NCI-H2171 (cell line): ENCODE measurements around the gene SLC43A2.
"Not testable (repeated sequence)": the region's sequence is repeated elsewhere in the genome, so short reads cannot be mapped to it uniquely, and the experiment has no call there.

Experiments
- DNase-seq: peaks from one replicate; lab custom pipeline; 2025; lab: John Stamatoyannopoulos, UW

The SLC43A2 gene

DNA sequence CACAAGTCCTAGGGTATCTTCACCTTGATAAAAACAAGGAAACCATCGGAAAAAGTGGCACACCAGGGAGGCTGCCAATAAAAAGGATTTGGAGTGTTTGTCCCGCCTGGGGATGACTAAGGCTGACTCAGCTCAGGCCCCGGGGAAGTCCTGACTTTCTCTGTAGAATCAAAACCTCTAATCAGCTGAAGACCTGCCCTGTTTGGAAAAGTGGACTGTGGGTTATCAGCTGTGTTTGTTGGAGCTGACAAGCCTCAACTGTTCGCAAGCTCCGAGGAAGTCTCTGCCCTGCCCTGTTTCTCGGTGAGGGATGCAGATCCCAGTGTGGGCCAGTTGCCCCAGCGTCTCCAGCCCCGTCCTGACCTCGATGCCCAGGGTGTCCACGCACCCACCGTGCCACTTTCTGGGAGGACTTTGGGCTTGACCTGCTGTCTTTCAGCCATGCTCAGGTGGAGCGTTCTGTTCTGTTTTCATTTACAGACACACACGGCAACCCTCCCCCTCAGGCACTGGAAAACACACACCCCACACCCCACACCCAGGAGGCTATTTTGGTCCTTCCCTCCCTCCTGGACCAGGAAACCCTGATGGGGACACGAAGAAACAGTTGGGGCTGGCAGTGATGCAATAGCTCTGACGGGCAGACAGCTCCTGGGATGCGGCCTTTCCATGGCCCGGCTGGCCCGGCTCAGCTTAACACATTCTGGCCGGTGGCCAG, 38.4 kb downstream of the SLC43A2 start:
- DNase-seq: no peak

DNA sequence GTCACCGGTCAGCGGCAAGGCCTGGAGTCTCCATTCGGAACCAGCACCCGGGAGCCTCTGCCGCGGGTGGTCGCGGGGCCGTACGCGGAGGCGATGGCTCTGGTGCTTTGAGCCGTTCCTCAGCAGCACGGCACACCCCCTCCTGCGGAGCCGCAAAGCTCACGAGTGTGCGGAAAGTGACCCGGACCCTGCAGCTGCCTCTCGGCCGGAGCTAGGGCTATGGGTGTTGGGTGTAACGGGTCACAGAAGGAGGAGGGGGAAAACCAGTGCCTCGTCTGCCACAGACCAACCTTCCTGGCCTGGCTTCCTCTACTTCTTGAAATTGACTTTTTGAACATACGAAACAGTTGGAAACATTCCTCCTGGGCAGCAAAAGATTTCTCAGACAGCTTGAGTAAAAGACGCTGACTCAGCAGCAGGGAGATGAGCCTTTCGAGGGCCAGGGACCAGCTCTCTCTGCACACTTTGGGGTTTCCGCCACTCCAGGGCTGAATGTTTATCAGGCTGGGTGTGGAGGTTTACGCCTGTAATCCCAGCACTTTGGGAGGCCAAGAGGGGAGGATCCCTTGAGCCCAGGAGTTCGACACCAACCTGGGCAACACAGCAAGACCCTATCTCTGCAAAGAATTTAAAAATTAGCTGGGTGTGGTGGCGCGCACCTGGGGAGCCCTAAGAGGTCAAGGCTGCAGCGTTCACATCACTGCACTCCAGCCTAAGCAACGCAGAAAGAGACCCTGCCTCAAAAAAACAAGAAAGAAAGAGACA, 39.6 kb downstream of the SLC43A2 start:
- DNase-seq: no peak

DNA sequence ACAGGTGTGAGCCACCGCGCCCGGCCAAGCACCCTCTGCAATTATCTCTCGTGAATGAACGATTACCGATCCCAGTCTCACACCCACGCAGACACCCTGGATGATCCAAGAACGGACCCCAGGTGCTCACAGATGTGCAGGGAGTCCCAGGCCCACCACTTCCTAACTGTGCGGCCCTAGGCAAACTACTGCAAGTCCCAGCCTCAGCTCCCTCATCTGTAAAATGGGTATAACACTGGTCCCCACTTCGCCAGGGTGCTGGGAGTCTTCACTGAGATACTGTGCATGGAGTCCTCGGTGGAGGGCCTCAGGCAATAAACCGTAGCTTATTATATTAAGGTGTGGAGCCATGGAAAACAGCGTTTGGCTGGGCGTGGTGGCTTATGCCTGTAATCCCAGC, 44.5 kb downstream of the SLC43A2 start:
- DNase-seq: no peak

DNA sequence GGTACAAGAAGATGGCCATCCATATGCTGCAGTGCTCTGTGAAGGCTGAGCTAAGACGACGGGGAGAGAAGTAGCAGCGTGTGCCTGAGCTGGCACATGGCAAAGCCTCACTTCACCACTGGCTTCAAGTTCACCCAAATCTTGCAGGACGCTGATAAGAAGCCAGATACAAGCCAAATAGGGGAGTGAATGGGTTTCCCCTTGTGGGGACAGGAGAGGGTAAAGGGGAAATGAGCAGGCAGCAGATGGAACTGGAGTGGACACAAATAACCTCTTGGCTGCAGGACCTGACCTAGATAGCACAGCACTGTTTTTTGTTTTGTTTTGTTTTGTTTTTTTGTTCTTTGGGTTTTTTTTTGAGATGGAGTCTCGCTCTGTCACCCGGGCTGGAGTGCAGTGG, 45.1 kb downstream of the SLC43A2 start:
- no peak for DNase-seq

DNA sequence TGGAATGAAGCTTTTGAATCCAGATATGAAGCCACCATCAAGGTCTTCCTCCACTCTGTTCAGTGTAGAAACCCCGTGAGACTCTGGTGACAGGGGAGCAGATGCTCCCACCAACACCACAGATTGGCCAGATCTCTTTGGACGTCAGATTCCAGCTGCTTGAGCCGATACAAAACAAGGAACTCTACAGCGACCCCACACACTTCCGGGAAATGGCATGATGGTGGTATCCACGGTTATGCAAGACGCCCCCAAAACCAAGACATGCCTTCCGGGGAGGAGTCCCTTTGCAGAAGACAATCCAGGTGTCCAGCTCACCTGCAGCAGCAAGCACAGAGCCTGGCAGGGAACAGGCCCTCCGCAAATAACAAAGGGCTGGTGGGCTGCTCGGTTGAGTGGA, 46.3 kb downstream of the SLC43A2 start:
- DNase-seq: no peak

DNA sequence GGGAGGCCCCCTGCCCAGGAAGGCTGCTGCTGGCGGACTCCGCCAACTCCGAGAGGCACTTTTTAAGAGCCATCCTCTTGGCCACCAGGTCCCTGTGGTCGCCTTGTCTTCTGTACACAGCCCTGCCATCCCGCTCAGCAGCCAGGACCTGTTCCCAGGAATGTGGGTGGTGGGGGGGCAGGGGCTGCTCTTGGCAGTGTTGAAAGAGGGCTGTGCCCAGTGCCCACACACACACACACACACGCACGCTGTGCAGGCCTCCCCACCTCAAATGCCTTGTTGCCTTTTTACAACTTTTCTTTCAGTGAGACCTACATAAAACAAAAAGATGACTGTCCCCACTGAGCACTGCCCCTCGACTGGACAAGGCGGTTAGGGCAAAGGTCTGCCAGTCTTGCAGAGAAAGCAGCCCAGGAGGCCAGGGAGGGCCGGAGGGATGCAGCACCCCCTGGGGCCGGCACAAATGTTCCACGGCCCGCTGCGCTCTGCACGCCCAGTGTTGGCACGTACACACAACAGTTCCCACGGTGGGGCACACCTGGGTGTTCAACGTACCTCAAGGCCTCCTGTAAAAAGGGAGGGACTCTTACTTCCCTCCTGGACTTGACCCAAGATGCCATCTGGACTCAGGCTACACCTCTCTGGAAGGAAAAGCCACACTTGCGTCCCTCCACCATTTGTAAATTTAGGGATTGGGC, 47.5 kb downstream of the SLC43A2 start:
- no peak for DNase-seq

DNA sequence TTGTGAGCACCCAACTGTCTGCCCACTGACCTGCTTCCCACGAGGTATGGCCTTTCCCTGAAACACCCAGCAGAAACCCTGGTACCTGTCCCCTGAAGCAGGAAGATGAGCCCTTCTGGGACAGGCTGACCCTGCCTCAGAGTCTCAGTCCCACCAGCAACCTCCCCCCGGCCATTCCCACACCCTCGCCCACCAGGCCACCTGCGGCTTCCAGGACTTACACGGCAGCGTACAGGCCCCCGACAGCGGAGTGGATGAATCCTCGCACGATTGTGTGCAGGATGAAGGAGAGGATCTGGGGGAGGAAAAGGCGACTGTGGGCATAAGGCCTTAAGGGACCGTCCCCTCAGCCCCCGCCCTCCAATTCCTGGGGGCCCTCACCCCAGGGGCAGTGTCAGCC, 50.6 kb downstream of the SLC43A2 start:
- no peak for DNase-seq

DNA sequence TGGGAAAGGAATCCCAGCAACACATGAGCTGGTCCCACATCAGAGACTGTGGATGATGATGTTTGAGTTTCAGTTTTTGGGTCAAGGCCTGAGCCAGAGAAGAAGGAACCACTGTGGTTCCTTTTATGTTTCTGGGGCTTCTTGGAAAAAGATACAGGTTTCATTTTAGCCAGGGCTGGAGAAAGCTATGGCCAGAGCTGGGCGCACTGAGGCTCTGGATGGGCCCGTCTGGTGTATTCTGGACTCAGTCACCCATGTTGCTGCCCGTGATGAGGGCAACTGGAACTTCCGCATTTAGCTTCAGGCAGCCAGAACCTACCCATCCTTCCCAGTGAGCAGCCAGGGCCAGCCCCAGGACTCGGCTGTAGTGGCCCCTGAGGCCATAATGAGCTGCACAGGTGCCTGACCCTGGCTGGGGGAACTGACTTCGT, 51.0 kb downstream of the SLC43A2 start:
- no peak for DNase-seq

DNA sequence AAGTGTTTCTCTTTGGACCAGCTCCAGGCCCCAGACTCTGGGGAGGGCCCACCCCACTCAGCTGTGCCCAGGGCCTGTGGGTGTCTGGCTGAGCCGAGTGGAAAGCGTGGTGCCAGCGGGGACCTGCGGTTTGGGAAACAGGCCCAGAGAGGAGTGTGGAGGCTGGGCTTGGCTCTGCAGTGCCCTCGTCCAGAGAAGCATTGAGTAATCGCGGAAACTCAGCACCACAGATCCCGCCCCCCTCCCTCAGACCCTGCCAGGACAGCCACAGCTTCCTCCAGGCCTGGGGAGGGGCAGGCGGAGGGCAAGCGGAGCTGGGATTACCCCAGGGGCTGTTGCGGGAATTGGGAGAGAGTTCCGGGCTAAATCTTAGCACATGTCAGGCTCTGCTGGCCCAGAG, 51.5 kb downstream of the SLC43A2 start:
- no peak for DNase-seq

DNA sequence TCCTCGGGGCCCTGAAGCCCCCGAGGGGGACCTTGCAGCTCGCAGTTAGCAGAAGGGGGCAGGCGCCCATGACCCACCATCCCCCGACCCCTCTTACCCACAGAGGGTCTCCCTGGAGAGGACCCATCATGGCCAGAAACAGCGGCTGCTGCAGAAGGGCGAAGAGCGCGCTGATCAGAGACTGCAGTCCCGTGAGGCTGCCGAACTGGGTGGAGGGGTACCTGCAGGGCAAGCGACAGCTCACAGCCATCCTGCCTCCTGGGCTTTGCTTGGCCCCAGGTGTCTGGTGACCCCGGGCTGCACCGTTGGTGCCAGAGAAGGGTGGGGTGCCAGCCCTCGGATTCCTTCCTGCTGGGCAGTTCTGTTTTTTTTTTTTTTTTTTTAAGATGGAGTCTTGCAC, 52.1 kb downstream of the SLC43A2 start:
- no peak for DNase-seq

DNA sequence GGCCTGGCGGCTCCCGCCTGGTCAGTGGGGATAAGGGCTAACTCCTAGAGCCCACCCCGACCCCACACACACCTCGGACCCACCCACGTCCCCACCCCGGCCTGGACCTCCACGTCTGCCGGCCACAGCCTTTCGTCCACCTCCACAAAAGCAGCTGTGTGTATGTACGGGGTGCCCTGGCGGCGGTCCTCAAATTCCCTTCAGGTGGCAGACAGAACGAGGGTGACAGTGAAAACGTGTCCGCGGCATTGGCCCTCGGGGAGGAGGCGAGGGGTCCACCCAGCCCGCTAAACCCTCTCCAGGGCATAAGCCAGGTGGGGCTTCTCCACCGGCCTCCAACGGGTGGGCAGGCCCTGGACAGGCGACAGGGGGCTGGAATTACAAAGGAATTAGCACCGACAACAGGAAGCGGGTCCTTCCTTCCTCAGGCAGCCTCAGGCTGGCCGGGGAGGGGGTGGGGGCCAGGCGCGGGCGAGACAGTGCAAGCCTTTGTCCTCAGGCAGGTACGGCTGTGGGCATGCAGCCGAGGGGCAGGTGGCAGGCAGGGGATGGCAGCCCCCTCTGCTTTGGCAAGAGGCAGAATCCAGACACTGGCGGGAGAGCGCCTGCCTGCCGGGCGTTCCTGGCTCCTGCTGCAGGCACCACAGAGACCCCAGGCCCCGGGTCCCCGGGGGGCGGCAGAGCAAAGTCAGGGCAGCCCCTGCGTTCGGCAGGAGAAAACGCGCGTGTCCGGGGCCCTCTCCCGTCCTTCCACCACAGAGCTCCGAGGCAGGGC, 53.8 kb downstream of the SLC43A2 start:
- DNase-seq: peak; percentile 25

DNA sequence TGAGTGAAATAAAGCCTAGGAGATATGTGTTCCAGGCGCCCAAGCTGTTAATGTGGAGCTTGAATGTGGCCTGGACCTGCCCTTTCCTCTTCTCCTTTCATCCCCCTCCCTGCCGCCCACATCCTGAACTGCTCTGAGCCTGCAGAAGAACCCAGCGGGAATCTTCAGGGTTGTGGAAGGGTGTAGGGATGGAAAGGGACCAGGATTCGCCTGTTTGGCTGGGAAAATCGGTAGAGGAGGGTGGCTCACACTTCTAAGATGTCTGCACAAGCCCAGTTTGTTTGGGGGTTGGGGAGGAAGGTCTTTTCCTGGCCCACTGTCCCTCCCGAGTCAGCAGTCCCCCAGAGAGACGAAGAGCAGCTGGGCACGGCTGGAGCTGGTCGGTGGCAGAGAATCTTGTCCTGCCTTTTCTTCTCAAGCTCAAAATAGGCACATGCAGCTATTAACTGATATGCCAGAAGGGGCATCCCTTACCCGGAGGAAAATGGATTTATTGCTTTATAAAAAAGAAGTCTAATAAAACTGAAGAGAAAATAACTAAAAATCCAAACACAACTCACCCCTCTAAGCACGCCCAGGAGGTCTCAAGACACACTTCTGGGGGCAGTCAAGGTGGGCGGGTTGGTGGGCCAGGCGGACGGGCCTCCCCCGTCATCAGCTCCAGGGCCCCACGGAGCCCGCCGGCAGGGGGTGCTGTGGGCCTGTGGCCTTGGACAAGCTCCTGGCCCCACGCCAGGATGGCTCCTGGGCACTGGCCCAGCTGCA, 54.5 kb downstream of the SLC43A2 start:
- peak; percentile 60 for DNase-seq

DNA sequence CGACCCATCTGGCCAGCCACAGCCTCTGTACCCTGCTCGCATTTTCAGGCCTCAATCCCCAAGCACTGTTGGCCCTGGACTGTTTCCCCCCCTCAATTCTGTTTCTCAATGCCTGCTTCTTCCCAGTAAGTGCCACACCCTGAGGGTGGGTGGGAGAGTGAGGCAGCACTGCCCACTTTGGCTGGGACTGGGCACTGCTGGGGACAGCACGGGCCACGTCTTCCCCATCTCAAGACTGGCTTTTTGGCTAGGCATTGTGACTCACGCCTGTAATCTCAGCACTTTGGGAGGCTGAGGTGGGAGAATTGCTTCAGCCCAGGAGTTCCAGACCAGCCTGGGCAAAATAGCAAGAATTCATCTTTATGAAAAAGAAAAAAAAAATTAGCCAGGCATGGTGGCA, 56.0 kb downstream of the SLC43A2 start:
- DNase-seq: not testable (repeated sequence)

DNA sequence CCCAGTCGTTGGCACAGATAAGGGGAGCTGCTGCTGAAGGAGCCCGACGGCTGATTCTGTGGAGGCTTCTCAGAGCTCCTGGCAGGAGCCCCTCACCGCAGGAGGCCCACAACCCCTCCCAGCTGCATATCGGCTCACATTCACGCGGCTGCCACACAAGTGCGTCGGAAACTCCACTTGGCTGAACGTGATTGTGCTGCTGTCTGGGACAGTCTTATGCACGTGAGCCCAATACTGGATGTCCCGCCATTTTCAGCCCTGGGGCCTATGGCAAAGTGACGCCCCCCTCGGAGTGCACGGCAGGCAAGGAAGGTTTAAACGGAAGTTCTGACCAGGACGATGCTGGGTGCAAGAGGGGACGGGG, 57.3 kb downstream of the SLC43A2 start:
- DNase-seq: no peak

DNA sequence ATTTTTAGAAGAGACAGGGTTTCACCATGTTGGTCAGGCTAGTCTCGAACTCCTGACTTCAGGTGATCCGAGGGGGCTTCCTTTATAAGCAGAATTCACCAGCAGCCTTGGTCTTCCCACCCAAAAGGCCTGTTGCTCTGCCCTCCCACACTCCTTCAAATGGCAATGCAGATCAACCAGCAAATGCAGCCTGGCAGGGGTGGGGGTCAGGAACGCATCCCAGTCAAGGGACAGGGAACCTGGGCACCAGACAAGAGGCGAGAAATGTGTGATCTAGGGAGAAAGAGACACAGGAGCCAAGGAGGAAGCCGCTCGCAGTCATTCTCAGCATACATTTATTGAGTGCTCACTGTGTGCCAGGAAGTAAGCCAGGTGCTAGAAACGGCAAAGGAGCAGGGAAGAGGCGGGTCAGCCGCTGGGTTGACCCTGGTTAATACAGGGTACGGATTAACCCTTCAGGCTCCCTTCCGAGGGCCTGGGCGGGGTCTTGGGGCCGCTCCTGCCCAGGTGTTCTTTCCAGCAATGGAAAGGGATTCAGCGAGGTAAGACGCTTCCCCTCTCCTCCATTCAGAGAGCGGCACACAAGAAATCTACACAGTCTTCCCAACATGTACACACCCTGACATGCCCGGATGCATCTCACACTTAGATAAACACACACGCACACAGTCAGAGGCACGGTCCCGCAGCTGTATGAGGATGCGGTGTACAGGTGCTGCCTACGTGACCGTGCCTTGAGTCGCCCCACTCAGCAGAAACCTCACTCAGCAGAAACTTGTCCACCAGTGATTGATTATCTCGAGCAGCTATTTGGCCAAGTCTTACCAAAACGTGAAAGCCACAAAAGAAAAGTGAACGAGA, 59.5 kb downstream of the SLC43A2 start:
- DNase-seq: no peak

DNA sequence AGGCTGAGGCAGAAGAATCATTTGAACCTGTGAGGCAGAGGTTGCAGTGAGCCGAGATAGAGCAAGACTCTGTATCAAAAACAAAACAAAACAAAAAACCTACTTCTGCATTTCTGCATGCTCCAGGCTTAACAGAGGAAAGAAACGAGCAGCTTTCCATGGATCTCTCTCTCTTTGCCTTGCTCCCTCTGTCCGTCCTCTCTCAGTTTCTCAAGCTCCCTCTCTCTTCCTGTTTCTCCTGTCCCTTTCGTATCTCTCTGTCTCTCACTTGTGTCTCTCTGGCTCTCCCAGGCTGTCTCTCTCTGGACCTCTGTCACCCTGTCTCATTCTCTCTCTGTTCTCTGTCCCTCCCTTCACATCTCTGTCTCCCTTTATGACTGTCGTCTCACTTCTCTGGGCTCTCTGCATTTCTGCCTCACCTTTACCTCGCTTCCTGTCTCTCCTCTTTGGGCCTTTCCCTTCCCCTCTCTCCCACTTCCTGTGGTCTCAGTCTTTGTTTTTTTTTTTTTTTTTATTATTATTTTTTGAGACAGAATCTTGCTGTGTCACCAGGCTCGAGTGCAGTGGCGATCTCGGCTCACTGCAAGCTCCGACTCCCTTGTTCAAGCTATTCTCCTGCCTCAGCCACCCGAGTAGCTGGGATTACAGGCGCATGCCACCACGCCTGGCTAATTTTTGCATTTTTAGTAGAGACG, 62.0 kb downstream of the SLC43A2 start:
- no peak for DNase-seq

DNA sequence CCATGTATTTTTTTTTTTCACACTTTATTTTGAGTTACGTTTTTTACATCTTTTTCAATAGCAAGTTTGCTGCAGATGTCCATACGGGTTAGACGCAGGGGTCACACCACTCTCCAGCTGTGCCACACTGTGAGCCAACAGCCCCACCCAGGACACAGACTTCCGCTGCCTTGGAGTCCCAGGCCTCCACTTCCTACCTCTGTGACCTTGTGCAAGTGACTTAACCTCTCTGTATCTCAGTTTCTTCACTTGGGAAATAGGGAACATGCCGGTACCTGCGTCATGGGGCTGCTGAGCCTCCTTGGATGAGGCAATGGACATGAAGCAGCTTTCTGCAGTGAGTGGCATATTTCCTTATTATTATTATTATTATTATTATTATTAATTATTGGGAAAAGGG, 62.8 kb downstream of the SLC43A2 start:
- DNase-seq: no peak

DNA sequence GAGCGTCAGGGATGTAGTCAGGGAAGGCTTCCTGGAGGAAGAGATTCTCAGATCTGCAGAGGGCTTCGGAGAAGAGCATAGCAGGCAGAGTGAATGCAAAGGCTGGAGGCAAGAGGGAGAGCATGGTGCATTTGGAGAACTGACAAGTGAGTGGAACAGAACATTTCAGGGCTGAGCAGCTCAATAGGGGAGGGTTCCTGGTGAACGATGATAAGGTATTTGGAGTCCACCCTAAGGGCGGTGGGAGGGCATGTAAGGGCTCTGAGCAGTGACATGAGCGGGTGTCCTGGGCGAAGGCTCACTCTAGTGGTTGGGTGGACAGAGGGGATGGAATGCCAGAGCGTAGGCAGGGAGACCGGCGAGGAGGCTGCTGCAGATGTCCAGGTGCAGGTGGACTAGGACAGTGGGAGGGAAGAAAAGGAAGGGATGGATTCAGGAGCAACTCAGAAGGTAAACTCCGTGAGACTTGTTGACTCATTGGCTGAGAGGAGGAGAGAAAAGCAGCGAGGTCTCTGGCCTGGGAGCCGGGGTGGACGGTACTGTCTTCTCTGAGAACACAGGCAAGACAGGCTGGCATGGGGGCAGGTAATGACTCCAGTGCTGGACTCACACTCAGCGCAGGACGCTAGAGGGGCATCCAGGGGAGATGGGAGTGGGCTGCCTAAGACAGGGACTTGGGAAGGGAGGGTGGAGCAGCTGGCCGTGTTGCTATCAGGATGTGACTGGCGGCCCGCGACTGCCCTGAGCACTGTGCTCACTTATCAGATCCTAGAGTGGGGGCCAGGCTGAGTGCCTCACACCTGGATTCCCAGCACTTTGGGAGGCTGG, 64.6 kb downstream of the SLC43A2 start:
- no peak for DNase-seq

DNA sequence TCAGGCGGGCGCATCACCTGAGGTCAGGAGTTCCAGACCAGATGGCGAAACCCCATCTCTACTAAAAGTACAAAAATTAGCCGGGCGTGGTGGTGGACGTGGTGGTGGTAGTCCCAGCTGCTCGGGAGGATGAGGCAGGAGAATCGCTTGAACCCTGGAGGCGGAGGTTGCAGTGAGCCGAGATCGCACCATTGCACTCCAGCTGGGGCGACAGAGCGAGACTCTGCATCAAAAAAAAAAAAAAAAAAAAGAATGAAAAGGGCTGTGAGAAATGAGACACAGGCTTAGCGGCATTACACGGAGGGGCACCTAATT, 65.2 kb downstream of the SLC43A2 start:
- DNase-seq: peak; percentile 33
